Mesenchymal stem cell (in vitro differentiated cells and primary cell): ENCODE data around the gene BSCL2.
"Not testable (repeated sequence)": the region's sequence is repeated elsewhere in the genome, so short reads cannot be mapped to it uniquely, and the experiment has no call there.

ENCODE experiments used
- DNase-seq: peaks from one replicate; pipeline ENCODE4 v3.0.0-alpha.2; 2013
- H2AFZ ChIP-seq: one replicate; pipeline ENCODE4 v1.6.1; 2013; ENCODE audit warnings: low read depth, mild to moderate bottlenecking, control low read depth, inconsistent platforms, low read length, moderate library complexity
- H2AK5ac ChIP-seq: 2 replicates; pipeline ENCODE4 v1.6.1; 2013; ENCODE audit warnings: low read length, moderate library complexity, mild to moderate bottlenecking, inconsistent platforms; ENCODE audit not compliant: severe bottlenecking
- H2BK120ac ChIP-seq: one replicate; pipeline ENCODE4 v1.6.1; 2013; ENCODE audit warnings: low read depth, mild to moderate bottlenecking, inconsistent platforms, low read length, moderate library complexity
- H2BK12ac ChIP-seq, 2 experiments: one replicate each; pipeline ENCODE4 v1.6.1; 2013; ENCODE audit warnings: inconsistent platforms in 2 of 2, low read length in 2 of 2, mild to moderate bottlenecking in 2 of 2, moderate library complexity in 2 of 2, control low read depth in 1 of 2
- H2BK15ac ChIP-seq: one replicate; pipeline ENCODE4 v1.6.1; 2013; ENCODE audit warnings: mild to moderate bottlenecking, low read depth, inconsistent platforms; ENCODE audit not compliant: poor library complexity, severe bottlenecking
- H2BK5ac ChIP-seq: 2 replicates; pipeline ENCODE4 v1.6.1; 2013; ENCODE audit warnings: low read depth, mild to moderate bottlenecking, low read length, control low read depth, inconsistent platforms; ENCODE audit not compliant: poor library complexity, severe bottlenecking
- H3K14ac ChIP-seq, 2 experiments: one replicate each; pipeline ENCODE4 v1.6.1; 2013; ENCODE audit warnings: inconsistent platforms in 2 of 2, low read length in 2 of 2, control low read depth in 1 of 2, mild to moderate bottlenecking in 1 of 2, moderate library complexity in 1 of 2
- H3K18ac ChIP-seq, 2 experiments: one replicate each; pipeline ENCODE4 v1.6.1; 2013; ENCODE audit warnings: inconsistent platforms in 2 of 2, low read length in 2 of 2, control low read depth in 1 of 2, low read depth in 1 of 2, mild to moderate bottlenecking in 1 of 2
- H3K23ac ChIP-seq, 2 experiments: one replicate each; pipeline ENCODE4 v1.6.1; 2013; ENCODE audit warnings: inconsistent platforms in 2 of 2, low read length in 2 of 2, mild to moderate bottlenecking in 2 of 2, moderate library complexity in 2 of 2, control low read depth in 1 of 2
- H3K27ac ChIP-seq: 2 replicates; pipeline ENCODE4 v1.5.1; 2013; ENCODE audit warnings: mild to moderate bottlenecking, moderate library complexity, low read length, control low read depth, inconsistent platforms; ENCODE audit not compliant: poor library complexity, severe bottlenecking
- H3K27me3 ChIP-seq, 2 experiments: 2 replicates each; pipeline versions ENCODE4 v1.6.1 to v1.7.0; 2013; ENCODE audit warnings: low read length in 2 of 2, mild to moderate bottlenecking in 2 of 2, moderate library complexity in 2 of 2, control low read depth in 1 of 2, inconsistent platforms in 1 of 2; ENCODE audit not compliant: control insufficient read depth in 1 of 2, insufficient read depth in 1 of 2
- H3K36me3 ChIP-seq, 2 experiments: 2 replicates each; pipeline versions ENCODE4 v1.6.1 to v1.7.0; 2013; ENCODE audit warnings: low read length in 2 of 2, control low read depth in 1 of 2, inconsistent platforms in 1 of 2, low read depth in 1 of 2, mild to moderate bottlenecking in 1 of 2; ENCODE audit not compliant: insufficient read depth in 2 of 2, control insufficient read depth in 1 of 2
- H3K4ac ChIP-seq, 2 experiments: one replicate each; pipeline ENCODE4 v1.6.1; 2013; ENCODE audit warnings: inconsistent platforms in 2 of 2, low read length in 2 of 2, mild to moderate bottlenecking in 2 of 2, moderate library complexity in 2 of 2, control low read depth in 1 of 2, low read depth in 1 of 2
- H3K4me1 ChIP-seq: 2 replicates; pipeline ENCODE4 v1.6.1; 2013; ENCODE audit warnings: low read depth, low read length, control low read depth; ENCODE audit not compliant: control insufficient read depth, insufficient read depth
- H3K4me2 ChIP-seq: 2 replicates; pipeline ENCODE4 v1.6.1; 2013; ENCODE audit warnings: low read length, mild to moderate bottlenecking, inconsistent platforms; ENCODE audit not compliant: poor library complexity, severe bottlenecking
- H3K4me3 ChIP-seq, 2 experiments: 2 replicates each; pipeline versions ENCODE4 v1.5.1 to v1.7.0; 2013; ENCODE audit warnings: low read length in 2 of 2, mild to moderate bottlenecking in 2 of 2, control low read depth in 1 of 2, low read depth in 1 of 2; ENCODE audit not compliant: insufficient read depth in 1 of 2
- H3K79me1 ChIP-seq: replicated peaks from 2 replicates; pipeline ENCODE4 v1.6.1; 2013; ENCODE audit warnings: mild to moderate bottlenecking, control low read depth, low read length, inconsistent platforms; ENCODE audit not compliant: poor library complexity, severe bottlenecking
- H3K9ac ChIP-seq: 2 replicates; pipeline ENCODE4 v1.7.0; 2013; ENCODE audit warnings: mild to moderate bottlenecking, low read length, moderate library complexity
- H3K9me3 ChIP-seq: 2 replicates; pipeline ENCODE4 v1.7.0; 2013; ENCODE audit warnings: mild to moderate bottlenecking, low read length; ENCODE audit not compliant: control insufficient read depth
- H4K8ac ChIP-seq: one replicate; pipeline ENCODE4 v1.6.1; 2013; ENCODE audit warnings: inconsistent platforms, mild to moderate bottlenecking, low read length, moderate library complexity
- H4K91ac ChIP-seq: one replicate; pipeline ENCODE4 v1.6.1; 2013; ENCODE audit warnings: mild to moderate bottlenecking, low read length, inconsistent platforms
- WGBS: methylation state at CpG from one replicate; pipeline ENCODE4 v1.1.7; 2013; ENCODE audit warnings: mixed read lengths; 5-methylcytosine and 5-hydroxymethylcytosine counted together

BSCL2 gene

DNA sequence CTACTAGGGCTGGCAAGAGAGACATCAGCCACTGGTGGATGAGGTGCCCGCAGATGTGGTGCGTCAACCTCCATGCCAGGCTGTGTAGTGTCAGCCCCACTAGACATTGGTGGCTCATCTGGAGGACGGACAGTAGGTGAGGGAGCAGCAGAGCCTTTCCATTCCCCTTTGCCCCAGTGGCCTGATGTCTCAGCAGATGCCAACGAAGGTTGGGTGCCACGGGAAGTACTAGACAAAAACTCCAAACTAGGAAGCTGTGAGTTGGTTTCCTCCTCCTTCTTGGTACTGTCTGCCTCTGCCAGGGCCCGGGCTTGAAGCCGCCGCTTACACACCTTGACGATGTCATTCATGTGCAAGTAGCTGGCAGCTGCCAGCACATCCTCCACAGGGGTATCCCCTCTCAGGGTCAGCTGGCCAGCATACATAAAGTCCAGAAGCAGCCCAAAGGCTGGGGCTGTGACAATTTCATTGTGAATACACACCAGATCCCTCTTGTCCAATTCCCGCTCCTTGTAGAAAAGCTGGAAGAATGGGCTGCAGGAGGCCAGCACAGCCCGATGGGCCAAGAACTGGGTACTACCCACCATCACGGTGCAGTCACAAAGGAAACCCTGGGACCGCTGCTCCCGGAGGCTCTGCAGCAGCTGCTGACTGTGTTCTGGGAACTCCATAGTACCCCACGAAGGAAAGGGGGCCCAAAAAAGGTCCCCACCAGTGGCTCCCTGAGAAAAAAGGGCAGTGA is 45.9 kb upstream of the BSCL2 start:
- H3K4me1 ChIP-seq: peaks cover 11% of the 10 kb centered on the region
- H4K8ac ChIP-seq: peak overlapping the region; percentile 86
- peaks cover 16 to 33% of the 10 kb centered on the region in 2 experiments for H3K36me3 ChIP-seq
- H3K27ac ChIP-seq: no peak overlapping the region
- H2AK5ac ChIP-seq: peak overlapping the region; percentile 63
- peak overlapping the region; percentile 19 to 60 for H3K18ac ChIP-seq
- peak overlapping the region; percentile 25 for H4K91ac ChIP-seq
- 95% methylated on average over 15 of the region's 15 CpGs for WGBS
- H3K9ac ChIP-seq: peak overlapping the region; percentile 89
- DNase-seq: no peak
- H2BK5ac ChIP-seq: no peak overlapping the region
- H3K4me3 ChIP-seq: peak overlapping the region in 1 of 2 experiments; percentile 87
- no peak overlapping the region for H3K14ac ChIP-seq
- H2BK12ac ChIP-seq: peak overlapping the region; percentile 6 to 46
- H2AFZ ChIP-seq: no peak overlapping the region
- H2BK120ac ChIP-seq: no peak overlapping the region
- H2BK15ac ChIP-seq: peak overlapping the region; percentile 77
- no peak overlapping the region for H3K23ac ChIP-seq
- peak overlapping the region; percentile 32 to 46 for H3K4ac ChIP-seq
- H3K79me1 ChIP-seq: peaks cover 23% of the 10 kb centered on the region
- H3K27me3 ChIP-seq: no peaks in the 10 kb centered on the region
- no peaks in the 10 kb centered on the region for H3K9me3 ChIP-seq
- H3K4me2 ChIP-seq: peak overlapping the region; percentile 57

DNA sequence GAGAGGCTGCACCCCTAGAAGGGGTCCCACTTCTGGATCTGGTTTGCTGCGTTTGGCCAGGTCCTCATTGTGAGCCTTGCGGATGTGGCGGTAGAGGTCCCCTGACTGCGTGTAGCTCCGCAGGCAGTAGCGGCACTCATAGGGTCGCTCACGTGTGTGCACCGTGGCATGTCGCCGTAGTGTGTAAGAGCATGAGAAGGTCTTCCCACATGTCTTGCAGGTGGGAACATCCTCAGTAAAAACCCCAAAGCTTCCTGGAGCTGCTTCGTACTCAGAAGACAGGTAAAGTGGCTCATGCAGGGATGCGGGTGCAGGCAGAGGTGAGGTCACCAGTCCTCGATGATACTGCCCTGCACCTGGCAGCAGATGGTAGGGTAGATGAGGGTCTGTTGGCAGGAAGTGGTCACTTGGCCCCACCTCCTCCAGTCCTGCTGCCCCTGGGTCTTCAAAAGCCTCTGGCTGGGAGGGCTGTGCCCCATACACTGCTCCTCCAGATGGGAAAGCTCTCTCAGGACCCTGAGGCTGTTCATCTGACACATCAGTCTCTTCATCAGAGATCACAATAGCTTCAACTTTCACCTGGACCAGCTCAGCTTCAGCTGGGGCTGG is 45.1 kb upstream of the BSCL2 start:
- Histone ChIP-seq H3K79me1 (peaks cover 23% of the 10 kb centered on the region), H3K4me3 (no peak overlapping the region), H4K8ac (no peak overlapping the region), H2AK5ac (no peak overlapping the region), H3K9me3 (no peaks in the 10 kb centered on the region), H3K27me3 (no peaks in the 10 kb centered on the region), H3K4ac (no peak overlapping the region), H3K14ac (no peak overlapping the region), H3K36me3 (peaks cover 16 to 33% of the 10 kb centered on the region in 2 experiments), H3K4me1 (peaks cover 14% of the 10 kb centered on the region), H2AFZ (no peak overlapping the region), H2BK15ac (no peak overlapping the region), H3K9ac (no peak overlapping the region), H2BK120ac (no peak overlapping the region), H2BK12ac (no peak overlapping the region), H3K4me2 (no peak overlapping the region), H2BK5ac (no peak overlapping the region), H3K23ac (no peak overlapping the region), H4K91ac (peak overlapping the region; percentile 16), H3K27ac (no peak overlapping the region), H3K18ac (no peak overlapping the region)
- no peak for DNase-seq
- 96% methylated on average over 14 of the region's 14 CpGs for WGBS

- DNase-seq, H4K91ac ChIP-seq, H2BK15ac ChIP-seq, H2BK120ac ChIP-seq, H2AK5ac ChIP-seq, H3K27ac ChIP-seq, H3K23ac ChIP-seq, H3K9ac ChIP-seq, H3K4ac ChIP-seq, H3K27me3 ChIP-seq, H3K4me3 ChIP-seq, H4K8ac ChIP-seq, H3K9me3 ChIP-seq, H2BK5ac ChIP-seq, H2AFZ ChIP-seq, H3K18ac ChIP-seq, H2BK12ac ChIP-seq, H3K4me2 ChIP-seq, H3K14ac ChIP-seq: not testable (repeated sequence)
- Histone ChIP-seq H3K79me1 (peaks cover 23% of the 10 kb centered on the region), H3K36me3 (peaks cover 16 to 33% of the 10 kb centered on the region in 2 experiments), H3K4me1 (peaks cover 16% of the 10 kb centered on the region)
- 96% methylated on average over 5 of the region's 5 CpGs for WGBS
These were observed 42.7 kb upstream of the BSCL2 start for GRCh38 chr11:62749931-62750330.

DNA sequence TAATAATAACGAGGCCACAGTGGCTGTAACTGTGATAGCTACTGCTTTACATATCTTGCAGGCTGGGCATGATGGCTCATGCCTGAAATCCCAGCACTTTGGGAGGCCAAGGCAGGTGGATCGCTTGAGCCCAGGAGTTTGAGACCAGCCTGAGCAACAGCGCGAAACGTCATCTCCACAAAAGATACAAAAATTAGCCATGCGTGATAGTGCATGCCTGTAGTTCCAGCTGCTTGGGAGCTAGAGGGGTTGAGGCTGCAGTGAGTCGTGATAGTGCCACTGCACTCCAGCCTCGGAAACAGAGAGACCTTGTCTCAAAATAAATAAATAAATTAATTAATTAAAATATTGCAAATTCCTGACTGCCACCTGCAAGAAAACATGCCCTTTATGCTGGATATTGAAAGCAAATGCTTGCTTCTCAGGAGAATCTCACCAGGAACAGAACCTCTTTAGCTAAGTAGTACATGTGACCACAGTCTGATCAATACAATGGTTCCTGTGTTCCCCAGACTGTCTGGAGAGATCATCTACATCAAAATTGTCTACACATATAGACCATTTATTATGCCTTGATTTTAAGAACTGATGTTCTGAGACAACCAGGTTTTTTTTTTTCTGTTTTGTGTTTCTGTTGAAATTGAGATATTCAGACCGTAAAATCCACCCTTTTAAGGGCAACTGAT is 40.4 kb upstream of the BSCL2 start:
- Histone ChIP-seq H2BK15ac (no peak overlapping the region), H3K4me1 (peaks cover 6% of the 10 kb centered on the region), H3K27ac (no peak overlapping the region), H2BK120ac (no peak overlapping the region), H3K14ac (no peak overlapping the region), H3K18ac (no peak overlapping the region), H2AK5ac (no peak overlapping the region), H3K4me3 (no peak overlapping the region), H2BK12ac (no peak overlapping the region), H2BK5ac (no peak overlapping the region), H3K27me3 (no peaks in the 10 kb centered on the region), H4K8ac (no peak overlapping the region), H4K91ac (no peak overlapping the region), H3K9ac (no peak overlapping the region), H3K79me1 (peaks cover 13% of the 10 kb centered on the region), H2AFZ (no peak overlapping the region), H3K4me2 (no peak overlapping the region), H3K23ac (no peak overlapping the region), H3K4ac (no peak overlapping the region), H3K9me3 (no peaks in the 10 kb centered on the region), H3K36me3 (peaks cover 9 to 28% of the 10 kb centered on the region in 2 experiments)
- DNase-seq: no peak
- 99% methylated on average over 6 of the region's 9 CpGs for WGBS
